ENCODE results near the gene COL27A1.

COL27A1 gene

DNA sequence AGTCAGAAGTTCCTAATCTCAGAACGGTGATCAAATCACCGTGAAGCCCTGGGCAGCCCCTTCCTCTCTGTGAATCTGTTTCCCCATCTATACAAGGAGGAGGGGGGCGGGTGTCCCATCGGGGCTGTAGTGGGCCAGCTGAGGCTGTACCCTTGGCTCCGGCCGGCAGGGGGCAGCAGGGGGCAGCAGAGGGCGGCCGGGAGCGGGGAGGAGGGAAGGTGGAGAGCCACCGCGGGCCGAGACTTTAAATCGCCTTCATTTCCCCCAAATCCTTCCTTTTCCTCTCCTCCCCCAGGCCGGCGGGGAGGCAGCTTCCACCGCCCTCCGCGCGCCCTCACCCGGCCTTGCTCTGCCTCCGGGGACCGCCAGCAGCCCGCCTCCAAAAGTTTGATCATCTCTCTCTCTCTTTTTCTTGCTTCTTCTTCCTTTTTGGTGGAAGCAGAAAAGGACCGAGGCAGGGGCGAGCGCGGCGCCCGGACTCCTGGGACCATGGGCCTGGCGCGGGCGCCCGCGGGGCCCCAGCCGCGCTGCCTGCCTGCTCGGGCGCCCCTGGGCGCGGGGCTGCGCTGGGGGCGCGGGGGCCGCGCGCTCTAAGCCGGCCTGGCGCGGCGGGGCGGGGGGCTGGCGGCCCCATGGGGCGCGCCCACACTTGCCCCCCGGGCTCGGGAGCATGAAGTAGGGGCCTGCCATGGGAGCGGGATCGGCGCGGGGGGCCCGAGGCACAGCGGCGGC, at the start of gene COL27A1:
Gene COL27A1 (plus strand): TSS at position 275 of the 732 bp plus-strand sequence. CDS start 414 bp downstream, at position 689.
- peak; percentile 66 for DNase-seq (ENCODE audit: low read depth)

- no peak for DNase-seq (ENCODE audit: low read depth)
These were observed 47.9 kb upstream of the COL27A1 start for GRCh38 chr9:114107286-114108001.

DNA sequence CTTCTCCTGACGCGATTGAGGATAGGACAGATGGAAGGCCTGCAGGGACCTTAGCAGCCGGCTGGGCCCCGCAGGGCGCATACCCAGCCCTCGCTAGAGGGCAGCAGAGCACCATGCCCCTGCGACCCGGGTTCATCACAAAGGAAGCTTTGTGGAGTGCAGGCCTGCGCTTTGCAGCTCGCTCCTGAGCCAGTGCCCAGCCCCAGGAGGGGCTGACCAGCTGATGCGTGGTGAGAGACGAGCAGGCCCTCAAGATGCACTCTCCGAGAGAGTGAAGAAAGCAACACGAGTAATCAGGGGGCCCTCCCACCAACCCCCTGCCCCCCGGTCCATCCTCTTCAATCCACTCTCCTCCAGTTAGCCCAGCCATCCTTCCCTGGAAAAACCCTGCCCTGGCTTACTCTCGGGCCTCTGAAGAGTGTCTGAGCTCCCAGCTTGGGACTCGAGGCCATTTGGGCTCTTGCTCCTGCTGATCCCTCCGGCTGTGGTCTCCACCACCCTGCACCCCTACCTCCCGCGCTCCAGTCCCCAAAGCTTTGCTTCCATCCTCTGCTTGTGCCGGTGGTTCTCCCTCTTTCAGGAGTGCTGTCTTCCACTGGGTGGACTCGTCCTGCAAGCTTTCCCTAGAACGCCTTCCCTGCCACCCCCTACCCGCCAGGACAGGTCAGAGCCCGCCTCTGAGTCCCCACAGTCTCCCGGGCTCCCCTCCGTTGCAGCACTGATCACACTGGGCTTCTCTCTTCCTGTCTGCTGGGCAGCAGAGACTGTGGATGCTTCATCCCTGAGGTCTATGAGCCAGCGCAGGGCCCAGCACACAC, 47.1 kb upstream of the COL27A1 start:
- peak; percentile 47 for DNase-seq (ENCODE audit: low read depth)

DNA sequence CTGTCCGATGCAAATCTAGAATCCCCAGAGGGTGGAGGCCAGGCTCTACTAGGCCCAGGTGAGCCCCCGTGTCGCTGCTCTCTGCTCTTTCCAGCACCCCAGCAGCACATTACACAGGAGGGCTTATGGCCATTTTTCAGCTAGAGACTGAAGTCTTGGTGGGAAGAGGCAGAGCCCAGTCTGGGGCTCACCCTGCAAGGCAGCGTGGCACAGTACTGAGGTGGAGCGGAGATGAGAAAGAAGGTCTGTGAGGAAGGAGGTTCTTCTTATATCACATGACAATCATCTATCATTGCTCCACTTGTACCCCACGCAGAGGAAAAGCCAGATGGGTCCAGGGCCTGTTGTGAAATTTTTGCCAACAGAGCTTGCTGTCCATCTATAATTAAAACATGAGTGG, 46.2 kb upstream of the COL27A1 start:
- DNase-seq (ENCODE audit: low read depth) = no peak

DNA sequence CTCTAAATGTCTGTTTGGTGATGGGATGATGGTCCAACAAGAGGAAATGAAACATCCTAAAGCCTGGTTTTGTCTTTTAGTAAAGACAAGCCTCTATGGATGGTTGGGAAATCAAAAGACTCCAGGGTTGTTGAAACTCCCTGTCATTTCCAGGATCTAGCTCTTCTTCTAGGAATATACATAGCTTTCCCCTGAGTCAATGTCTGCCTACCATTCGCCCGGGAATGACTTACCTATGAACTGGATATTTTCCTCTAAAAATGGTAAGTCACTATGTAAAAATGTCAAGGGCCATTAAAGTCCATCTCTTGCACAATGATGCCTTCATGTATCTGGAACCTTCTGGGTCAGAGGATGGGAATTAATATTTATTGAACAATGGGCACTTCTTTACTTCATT, 45.2 kb upstream of the COL27A1 start:
- DNase-seq (ENCODE audit: low read depth) = no peak

DNA sequence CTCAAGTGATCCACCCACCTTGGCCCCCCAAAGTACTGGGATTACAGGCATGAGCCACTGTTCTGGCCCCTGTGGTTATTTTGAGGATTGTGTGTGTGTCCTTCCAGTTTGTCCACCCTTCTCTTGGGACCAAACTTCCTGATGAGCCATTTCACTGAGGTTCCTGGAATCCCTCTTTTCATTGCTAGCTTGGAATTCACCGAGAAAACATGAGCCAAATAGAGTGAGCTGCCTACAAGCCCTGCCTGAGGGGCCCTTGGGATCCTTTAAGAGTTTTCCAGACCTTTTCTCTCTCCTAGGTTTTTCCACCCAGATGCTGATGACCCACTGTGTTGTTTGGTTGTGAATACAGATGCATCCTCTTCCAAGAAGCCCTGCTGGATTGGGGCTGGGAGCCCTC, 43.0 kb upstream of the COL27A1 start:
- no peak for DNase-seq (ENCODE audit: low read depth)

DNA sequence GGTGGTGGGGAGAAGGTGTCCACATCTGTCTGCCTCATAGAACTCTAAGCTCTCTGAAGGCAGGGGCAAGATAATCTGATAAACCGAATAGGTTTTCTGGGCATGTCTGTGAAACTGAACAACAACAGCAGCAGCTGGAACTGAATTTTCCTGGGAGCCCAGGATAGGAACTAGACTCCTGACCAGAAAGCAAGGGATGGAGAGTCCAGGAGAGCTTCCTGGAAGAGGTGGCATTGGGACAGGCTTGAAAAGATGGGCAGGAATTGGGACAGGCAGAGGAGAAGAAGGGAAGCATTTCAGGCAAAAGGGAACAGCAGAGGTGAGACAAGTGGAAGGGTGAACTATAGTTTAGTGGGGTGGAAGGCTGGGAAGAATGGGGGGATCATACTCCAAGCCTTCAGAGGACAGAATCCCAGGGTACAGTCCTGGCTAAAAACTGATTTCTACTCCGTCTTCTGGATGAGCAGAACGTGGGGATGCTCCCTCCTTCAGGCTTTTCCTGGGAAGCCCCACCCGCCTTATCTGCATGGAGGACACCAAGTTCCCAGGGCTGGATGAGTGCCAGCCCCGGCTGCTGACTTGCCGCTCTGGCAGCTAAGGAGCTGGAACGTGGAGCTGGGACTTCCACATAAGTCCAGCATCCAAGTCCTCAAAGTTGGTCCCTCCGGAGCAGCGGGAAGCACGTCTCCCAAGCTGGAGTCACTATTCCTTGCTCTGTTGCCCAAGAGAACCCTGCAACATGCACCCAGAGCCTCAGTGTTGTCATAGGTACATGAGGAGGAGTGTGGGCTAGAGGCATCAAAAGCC, 42.4 kb upstream of the COL27A1 start:
- no peak for DNase-seq (ENCODE audit: low read depth)

DNA sequence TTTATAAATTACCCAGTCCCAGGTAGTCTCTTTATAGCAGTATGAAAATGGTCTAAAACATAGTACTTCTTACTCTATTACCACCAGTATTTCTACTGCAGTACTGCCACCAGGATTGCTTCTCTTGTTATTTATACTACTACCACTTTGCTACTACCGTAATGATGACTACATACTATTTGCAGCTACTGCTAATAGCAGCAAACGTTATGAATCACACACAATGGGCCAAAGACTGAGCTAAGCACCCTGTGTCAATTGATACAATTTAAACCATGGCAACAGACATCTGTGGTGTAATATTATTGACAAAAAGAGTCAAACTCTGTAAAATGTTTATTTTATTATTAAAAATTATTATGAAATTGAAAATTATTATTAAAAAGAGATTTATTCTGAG, 41.0 kb upstream of the COL27A1 start:
- peak; percentile 54 for DNase-seq (ENCODE audit: low read depth)

DNA sequence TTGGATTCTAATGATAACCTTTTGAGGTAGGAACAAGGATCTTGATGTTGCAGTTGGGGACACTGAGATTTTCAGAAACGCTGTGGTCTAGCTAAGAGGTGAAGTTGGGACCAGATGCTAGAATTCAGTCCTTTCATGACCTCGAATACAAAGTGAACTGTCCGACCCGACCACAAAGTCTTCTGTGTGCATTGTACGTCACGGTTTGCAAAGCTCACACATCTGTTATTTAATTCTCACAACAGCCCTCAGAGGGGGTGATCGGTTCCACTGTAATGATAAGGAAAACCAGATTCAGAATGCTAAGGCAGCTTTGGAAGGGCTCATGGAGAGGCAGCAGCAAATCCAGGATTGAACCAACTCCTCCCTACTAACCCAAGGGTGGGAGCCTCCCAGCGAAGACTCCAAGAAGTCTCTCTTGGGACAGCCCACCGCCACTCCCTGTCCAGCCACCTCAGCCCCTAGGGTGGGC, 39.6 kb upstream of the COL27A1 start:
- no peak for DNase-seq (ENCODE audit: low read depth)

DNA sequence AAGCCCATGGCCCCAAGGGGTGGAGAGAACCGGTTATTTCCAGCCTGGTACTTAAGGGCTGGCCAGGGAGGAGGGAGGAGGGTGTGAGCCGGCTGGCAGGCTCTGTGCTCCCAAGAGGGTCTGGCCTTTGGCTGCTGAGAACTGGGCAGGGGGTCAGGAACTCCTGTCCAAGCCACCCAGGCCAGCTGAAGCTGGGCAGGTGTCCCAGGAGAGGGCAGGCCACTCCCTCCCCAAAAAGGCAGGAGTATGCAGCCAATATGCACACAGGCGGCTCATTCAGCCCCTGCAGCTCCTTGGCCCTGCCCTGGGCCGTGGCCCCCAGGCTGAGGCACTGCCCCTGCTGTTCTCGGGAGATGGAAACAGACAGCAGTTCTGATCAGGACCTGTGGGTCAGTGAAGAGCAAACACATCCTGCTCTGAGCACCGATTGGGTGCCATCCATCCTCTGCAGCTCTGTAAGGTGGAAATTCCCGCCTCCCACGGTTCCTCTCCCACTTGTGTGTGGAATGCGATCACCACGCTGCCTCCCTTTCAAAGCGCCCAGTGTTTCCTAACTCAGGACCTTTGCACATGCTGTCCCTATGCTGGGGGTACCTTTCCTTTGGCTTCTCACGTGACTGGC, 39.1 kb upstream of the COL27A1 start:
- no peak for DNase-seq (ENCODE audit: low read depth)

- no peak for DNase-seq (ENCODE audit: low read depth)
These were observed 37.7 kb upstream of the COL27A1 start for GRCh38 chr9:114117614-114117995.

DNA sequence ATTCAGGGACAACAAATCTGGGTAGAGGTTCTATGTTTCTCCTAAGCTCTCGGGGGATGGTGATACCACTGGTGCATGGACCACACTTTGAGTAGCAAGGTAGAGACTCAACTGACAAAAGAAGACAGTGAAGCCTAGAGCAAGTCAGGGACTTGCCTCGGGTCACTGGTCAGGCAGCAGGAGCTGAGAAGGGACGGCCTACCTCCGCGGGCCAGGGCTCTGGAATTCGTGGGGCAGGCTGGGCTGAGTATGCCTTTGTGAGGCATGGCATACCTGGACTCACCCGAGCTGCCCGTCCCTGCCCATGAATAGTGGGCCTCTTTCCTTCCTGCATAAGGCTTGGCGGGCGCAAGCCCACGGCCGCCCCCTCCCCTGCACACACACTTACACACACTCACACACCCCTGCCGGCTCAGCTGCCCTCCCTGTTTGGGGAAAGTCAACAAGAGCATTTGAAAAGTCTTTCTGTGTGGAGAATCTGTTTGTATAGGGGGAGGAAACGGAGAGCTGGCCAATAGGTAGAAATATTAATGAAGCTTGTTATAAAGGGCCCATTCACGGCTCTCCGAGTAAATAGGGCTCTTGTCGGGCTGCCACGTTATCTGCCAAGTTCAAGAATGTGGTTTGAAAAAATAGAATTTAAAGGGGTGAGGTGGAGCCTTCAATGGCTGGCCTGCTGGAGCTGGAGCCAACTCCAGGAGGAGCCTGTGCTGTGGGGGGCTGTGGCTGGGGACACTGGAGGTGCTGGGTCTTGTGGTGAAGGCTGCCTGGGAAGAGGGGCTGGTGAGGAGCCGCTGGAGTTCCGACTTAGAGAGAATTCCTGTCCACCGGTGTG, 37.1 kb upstream of the COL27A1 start:
- no peak for DNase-seq (ENCODE audit: low read depth)

DNA sequence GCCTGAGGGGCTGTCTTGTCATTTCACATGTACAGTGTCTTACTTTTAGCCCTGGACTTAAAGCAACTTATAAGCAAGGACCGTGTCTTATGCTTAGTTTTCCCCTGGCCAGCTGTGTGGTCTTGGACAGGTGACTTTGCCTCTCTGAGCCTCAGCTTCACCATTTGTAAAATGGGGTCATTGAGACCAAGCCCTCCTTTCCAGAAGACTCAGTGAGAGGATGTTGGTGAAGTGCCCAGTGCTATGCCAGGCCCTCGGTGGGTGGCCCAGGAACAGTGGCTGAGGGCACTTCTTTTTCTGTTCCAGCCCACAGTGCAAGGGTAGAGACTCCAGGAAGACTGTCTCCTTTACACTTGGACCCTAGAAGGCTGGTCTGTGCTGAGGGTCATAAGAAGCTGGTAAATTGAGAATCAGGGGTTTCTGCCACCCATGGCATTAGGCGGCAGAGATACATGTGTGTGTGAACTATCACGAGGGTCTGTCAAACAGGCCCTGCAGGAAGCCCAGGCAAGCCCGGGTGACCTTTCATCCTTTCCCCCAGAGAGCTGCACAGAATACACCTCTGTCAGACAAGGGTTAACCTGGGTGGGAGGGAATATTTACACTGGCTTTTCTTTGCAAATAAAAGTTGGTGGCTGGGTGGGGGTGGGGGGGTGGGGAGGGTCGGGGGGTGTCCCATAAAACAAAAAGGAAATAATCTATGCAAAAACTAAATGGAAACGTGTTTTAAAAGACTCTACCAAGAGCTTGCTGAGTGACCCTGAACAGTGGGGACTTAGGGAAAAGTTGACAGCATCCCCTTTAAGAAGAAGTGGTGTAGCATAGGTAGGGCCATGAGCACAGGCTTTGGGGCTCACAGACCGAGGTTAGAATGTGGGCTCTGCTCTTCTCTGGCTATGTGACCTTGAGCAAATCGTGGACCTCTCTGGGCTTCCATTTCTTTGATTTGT, 35.8 kb upstream of the COL27A1 start:
- no peak for DNase-seq (ENCODE audit: low read depth)

DNA sequence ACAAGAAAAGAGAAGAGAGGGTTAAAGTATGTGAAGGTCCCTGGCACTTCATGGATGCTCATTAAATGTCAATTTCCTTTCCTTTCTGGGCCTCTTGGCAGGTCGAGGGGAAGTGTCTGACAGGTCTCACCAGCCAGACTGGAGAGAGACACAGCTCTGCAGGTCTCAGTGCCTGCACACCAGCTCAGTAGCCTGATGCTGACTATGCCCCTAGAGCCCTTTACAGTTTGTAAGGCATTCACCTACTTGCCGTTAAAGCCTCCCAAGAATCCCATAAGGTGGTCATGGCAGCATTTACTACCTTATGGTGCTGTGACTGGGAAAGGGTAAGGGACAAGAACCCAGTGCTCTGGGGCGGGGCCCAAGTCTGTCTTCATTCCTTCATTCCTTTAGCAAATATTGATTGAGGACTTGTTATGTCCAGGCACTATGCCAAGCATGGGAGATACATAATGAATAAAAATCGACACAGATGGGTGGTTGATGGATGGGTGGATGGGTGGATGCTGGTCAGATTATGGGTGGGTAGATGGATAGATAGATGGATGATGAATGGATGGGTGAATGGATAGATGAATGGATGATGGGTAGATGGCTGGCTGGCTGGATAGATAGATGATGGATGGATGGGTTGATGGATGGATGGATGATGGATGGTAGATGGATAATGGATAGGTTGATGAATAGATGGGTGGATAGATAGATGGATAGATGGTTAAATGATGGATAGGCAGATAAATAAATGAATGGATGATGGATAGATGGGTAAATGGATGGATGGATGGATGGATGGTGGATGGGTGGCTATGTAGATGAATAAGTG, 34.9 kb upstream of the COL27A1 start:
- no peak for DNase-seq (ENCODE audit: low read depth)

DNA sequence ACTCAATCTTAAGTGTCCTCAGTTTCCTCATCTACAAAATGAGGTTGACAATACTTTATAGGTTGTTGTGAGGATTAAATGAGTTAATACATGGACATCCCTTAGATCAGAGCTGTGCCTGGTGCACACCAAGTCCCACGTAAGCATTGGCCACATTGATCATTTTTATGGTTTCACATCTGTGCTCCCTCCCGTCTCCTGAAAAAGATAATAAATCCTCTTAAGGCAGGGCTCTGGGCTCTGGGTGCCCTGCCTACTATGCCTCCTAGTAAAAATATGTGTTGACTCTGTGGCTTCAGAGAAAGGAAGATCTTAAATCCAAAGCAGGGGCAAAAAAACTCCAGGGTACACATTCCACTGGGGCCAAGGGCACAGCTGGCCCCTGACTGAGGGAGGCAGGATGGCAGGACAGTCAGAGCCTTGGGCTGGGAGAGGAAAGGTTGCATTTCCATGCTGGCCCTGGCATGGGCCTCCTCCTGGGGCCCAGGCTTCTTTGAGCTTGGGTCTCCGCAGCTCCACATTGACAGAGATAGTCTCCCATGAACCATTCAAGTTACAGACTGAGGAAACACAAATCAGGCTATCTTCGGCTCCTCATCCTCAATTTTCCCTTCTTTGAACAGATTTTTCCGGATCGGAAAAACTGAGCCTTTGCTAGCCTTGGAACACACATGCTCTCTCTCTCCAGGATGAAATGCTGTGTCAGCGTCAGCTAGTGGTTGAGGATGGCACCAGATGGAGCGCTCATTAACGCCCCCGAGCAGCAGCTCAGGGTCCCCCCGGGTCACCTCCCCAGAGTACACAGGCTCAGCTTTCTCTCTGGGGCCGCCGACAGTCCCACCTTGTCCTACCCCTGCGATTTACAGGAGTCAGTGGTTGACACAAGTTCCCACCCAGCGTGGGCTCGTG, 33.9 kb upstream of the COL27A1 start:
- DNase-seq (ENCODE audit: low read depth) = no peak

DNA sequence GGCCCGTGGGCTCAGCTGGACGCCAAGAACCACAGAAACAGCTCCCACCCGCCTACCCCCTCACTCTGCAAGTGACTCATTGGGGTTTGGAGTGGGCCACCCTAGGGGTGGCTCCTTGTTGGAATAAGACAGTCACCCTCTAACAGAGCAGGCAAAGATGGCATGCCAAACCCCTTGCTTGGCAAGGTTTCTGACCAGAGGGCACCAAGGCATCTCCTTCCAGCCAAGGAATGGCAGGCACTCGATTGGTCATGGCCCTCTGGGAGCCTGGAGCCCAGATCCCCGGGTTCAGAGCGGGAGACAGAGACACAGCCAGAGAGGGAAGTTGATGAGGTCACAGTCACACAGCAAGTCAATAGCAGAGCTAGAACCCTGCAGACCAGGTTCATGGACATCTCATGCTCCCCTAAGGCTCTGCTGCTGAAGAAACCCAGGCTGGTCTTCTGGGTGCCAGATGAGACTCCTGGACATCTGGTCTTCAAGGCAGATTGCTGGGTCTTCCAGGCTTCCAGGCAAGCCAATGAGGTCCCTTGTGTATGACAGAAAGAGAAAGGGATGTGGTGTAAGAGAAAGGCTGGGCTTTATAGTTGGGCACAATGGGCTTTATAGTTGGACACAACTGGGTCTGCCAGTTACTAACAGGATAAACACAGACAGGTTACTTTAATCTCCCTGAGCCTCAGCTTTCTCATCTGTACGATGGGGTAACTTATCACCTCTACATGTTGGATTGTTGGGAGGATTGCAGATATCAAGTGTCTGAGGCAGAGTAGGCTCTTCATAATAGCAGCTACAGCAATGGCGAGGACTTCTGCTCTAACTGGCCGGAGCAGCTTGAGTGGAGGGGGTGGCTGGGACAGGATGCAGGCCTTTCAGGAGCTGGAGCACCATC, 33.0 kb upstream of the COL27A1 start:
- DNase-seq (ENCODE audit: low read depth) = no peak

All from stromal cell of bone marrow (primary cell).